ENCODE results near the gene CELF1.

DNA sequence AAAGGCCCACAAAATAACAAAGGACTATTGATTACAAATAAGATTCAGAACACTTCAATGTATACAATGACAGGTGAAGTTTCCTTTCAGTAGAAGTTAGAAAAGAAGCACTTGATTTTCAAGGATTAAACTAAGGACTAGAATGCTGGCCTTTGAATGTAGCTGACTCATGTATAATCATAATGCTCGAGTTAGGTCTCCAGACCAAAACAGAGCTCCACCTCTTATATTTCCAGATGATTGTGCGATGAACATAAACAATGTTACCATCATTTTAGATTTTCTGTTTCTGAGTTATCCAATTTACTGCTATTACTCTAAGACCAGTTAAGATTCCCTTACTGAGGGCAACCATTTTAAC is 63.6 kb downstream of the CELF1 start:
- no peak for TF ChIP-seq POLR2A (IDR thresholded peaks at IDR 0.05)
- no peak for TF ChIP-seq CTCF (IDR thresholded peaks at IDR 0.05)
- TF ChIP-seq POLR2AphosphoS5 (IDR thresholded peaks at IDR 0.05): no peak

Measured in gastroesophageal sphincter (tissue), 3 donors.